Esophagus muscularis mucosa (tissue), 3 donors: ENCODE measurements around the gene LAMB1.
A peak's percentile ranks its signal among the peaks of the same experiment; 100 is the strongest.

Source experiments
- POLR2AphosphoS5 ChIP-seq, 2 donors: sonication (generic); formaldehyde crosslinking; IDR thresholded peaks; one replicate each; pipeline ENCODE4 v1.6.1; 2017; ENCODE audit warnings: antibody characterized with exemption in 2 of 2
- TF ChIP-seq, protein P1 (sequence below), 3 experiments: fragments of 200-600 bp in 2 of 3; fragments of 450-650 bp in 1 of 3; sonication (generic) in 2 of 3; IDR thresholded peaks; one replicate each; pipeline ENCODE4 v1.5.1; 2017 to 2019; ENCODE audit warnings: antibody characterized with exemption in 3 of 3, mild to moderate bottlenecking in 2 of 3, moderate library complexity in 1 of 3

DNA sequence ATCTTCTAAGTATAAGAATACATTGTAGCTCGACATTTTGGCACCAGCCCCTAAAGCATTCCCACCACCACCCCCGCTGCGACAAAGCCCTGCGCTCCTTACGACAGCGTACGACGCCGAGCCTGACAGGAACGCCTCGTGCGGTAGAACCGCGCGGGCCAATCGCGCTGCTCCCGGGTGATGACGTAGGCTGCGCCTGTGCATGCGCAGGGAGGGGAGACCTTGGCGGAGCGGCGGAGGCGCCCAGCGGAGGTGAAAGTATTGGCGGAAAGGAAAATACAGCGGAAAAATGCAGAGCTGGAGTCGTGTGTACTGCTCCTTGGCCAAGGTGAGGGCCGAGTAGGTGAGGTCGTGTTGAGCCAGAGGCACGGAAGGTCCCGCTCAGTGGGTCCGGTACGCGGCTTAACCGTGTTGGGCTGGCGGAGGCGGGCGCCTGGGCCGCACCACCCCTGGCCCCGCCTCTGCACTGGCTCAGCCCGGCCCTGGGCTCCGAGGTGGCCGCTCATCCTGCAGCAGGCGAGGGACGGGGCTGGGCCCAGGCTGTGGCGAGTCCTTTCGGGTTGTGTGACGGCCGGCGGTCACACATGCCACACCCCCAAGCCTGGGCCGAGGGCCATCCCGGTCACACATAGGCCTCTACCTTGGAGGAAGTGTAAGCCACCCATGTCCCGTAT lies 111.9 kb downstream of the LAMB1 start, which contains the start of gene DLD:
- TF ChIP-seq, protein P1, sequence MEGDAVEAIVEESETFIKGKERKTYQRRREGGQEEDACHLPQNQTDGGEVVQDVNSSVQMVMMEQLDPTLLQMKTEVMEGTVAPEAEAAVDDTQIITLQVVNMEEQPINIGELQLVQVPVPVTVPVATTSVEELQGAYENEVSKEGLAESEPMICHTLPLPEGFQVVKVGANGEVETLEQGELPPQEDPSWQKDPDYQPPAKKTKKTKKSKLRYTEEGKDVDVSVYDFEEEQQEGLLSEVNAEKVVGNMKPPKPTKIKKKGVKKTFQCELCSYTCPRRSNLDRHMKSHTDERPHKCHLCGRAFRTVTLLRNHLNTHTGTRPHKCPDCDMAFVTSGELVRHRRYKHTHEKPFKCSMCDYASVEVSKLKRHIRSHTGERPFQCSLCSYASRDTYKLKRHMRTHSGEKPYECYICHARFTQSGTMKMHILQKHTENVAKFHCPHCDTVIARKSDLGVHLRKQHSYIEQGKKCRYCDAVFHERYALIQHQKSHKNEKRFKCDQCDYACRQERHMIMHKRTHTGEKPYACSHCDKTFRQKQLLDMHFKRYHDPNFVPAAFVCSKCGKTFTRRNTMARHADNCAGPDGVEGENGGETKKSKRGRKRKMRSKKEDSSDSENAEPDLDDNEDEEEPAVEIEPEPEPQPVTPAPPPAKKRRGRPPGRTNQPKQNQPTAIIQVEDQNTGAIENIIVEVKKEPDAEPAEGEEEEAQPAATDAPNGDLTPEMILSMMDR (IDR thresholded peaks at IDR 0.05) = no peak
- peak; percentile 99 to 100 for TF ChIP-seq POLR2AphosphoS5 (IDR thresholded peaks at IDR 0.05)
